AG10803 (cell line): ENCODE results near the gene IQGAP3.

Experiments
- DNase-seq: peaks from one replicate; pipeline ENCODE4 v3.0.0; 2010; ENCODE audit warnings: low read depth
- H3K4me3 ChIP-seq: 2 replicates; pipeline ENCODE4 v1.5.1; 2011; ENCODE audit warnings: mild to moderate bottlenecking, low read length, control low read depth
- TF ChIP-seq, protein P1 (sequence below): conservative IDR thresholded peaks from 2 replicates; pipeline ENCODE4 v1.5.1; 2011; ENCODE audit warnings: mild to moderate bottlenecking, low read length, control low read depth, inconsistent platforms

Gene IQGAP3

DNA sequence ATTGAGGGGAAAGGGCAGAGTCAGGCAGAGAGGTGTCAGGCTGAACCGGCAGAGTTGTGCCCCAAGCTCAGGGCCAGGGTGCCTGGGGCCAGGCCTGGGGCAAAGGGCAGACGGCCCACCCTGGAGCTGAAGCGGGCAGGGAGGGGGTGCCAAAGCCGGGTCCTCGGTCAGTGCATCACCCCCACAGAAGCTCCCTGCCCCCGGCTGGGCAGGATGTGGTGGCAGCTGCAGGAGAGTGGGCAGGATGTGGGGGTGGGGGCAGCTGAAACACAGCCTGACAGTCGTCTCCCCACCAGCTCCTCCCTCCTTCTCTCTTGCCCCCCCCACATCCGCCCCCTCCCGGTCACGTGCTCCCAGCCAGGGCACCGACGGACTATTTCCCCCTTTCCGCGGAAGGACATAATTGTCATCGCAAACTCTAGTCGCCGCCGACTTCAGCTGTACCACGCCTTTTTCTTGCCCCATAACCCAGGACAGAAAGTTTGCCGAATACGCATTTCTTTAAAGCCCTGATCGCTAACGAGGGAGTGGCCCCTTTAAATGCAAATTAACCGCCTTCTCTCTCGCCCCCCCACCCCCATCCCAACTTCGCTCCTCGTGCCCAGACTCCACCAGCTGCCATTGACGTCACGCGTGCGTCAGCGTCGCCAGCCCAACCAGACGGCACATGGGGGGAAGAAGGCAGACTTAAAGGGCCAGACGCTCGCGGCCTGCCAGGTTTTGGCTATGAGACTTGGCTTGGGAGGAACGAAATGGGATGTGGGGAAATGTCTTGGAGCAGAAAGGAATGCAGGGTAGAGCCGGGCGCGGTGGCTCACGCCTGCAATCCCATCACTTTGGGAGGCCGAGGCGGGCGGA, 67.3 kb downstream of the IQGAP3 start:
- TF ChIP-seq, protein P1, sequence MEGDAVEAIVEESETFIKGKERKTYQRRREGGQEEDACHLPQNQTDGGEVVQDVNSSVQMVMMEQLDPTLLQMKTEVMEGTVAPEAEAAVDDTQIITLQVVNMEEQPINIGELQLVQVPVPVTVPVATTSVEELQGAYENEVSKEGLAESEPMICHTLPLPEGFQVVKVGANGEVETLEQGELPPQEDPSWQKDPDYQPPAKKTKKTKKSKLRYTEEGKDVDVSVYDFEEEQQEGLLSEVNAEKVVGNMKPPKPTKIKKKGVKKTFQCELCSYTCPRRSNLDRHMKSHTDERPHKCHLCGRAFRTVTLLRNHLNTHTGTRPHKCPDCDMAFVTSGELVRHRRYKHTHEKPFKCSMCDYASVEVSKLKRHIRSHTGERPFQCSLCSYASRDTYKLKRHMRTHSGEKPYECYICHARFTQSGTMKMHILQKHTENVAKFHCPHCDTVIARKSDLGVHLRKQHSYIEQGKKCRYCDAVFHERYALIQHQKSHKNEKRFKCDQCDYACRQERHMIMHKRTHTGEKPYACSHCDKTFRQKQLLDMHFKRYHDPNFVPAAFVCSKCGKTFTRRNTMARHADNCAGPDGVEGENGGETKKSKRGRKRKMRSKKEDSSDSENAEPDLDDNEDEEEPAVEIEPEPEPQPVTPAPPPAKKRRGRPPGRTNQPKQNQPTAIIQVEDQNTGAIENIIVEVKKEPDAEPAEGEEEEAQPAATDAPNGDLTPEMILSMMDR, result no peak
- peak overlapping the region; percentile 57 for H3K4me3 ChIP-seq
- DNase-seq, result peak; percentile 100

DNA sequence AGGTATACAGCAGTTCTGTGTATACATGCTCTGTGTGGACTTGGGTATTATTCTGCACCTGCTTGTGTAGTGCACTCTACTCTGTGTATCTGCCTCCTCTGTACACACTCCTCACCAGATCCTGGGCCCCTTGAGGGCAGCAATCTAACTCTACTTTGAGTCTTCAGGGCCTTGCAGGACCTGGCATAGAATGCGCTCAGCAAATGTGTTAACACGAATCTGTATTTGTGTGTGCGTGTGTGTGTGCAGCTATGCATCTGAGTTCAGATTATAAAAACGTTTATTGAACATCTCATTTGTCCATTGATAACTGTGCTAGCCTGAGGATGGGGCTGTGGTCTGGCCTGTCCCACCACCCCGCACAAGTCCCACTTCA, 67.9 kb downstream of the IQGAP3 start:
- TF ChIP-seq, protein P1, result no peak
- DNase-seq, result no peak
- H3K4me3 ChIP-seq, result peak overlapping the region; percentile 50

DNA sequence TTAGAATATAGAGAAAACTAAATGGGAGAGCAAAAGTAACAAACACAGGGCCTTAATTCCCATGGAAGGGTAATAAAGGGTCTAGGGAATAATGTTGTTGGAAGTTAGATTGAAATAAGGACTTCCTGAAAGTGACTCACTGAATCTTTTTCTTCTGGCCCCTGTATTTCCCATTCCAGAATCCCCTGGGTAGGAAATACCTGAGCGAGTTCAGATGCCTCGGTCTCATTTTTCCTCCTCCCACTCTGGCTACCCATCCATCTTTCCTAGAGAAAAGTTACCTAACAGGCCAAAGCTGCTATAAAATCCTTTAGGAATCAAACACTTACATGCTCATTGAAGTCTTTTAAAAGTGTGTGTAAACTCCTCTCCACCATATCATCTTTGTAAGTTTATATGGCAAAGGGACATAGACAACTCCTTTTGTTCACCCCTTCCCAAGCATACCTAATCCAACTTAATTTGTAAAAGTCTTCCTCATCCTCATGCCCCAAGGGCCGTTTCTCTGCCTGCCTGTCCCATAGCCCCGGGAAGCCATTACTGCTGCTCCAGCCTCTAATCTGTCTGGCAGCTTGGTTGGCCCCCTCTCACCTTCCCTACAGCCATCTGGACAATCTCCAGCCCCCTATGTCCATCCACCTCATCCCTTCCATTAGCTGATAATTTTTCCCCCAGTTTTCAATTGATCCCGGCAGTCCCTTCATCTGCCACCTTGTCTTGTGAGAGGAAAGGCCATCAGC, 68.5 kb downstream of the IQGAP3 start:
- TF ChIP-seq, protein P1, result no peak
- H3K4me3 ChIP-seq, result peak overlapping the region; percentile 37
- DNase-seq, result no peak

DNA sequence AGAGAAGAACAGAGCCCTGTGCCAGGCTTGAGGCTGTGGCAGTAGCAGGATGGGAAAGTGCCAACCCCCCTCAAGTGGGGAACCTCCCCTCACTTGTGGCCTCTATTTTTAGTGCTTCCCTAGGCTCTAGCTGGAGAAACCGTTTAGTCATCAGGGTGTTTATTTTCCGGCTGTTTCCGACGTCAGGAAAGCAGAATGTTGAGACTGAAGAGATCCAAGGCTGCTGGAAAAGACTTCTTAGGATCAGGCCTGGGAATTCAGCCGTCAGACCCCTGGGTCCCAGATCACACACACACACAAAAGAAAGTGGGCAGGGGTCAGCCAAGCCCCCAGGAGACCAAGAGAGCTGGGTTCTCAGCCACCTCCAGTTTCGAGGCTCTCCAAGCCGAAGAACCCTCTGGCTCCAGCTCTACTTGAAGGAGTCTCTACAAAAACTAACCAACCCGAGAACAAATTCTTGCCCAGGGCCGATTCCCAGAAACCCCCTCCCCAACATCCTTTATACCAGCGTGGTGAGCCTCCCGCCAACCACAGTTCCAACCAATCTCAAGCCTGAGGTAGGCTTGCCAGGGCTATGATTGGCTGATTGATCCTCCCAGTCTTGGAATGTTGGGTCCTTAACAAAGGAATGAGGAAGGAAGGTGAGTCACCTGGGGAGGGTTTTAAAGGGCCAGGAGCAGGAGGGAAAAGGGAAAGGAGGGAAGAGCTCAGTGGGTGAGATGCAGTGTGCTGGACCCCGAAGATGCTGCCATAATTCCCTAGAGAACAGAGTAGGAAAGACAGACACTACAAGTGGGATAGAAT, 69.3 kb downstream of the IQGAP3 start:
- TF ChIP-seq, protein P1, result no peak
- DNase-seq, result peak; percentile 95
- peak overlapping the region; percentile 37 for H3K4me3 ChIP-seq

DNA sequence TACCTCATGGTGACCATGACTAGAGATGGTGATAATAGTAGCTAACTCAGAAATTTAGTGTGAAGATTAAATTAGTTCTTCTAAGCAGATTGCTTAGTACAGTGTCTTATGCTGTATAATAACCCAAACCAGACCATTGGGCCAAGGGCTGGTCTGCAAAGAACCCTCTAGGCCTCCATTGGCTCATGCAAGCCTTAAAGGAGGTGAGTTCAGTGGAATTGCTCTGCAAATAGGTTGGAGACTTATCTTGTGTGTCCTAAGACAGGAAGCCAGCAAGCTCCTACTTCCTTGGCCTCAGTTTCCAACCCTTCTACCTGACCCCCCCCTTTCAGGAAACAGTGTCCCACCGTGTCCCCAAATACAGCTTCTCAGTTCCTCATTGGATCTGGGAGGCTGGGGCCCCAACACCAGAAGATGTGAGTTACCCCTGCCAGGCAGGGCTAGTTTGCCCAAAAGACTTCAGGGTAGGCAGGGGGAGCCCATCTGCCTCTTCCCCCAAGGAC, 69.9 kb downstream of the IQGAP3 start:
- TF ChIP-seq, protein P1, result no peak
- H3K4me3 ChIP-seq, result no peak overlapping the region; the same call in 1 of the 2 replicates
- DNase-seq, result no peak

DNA sequence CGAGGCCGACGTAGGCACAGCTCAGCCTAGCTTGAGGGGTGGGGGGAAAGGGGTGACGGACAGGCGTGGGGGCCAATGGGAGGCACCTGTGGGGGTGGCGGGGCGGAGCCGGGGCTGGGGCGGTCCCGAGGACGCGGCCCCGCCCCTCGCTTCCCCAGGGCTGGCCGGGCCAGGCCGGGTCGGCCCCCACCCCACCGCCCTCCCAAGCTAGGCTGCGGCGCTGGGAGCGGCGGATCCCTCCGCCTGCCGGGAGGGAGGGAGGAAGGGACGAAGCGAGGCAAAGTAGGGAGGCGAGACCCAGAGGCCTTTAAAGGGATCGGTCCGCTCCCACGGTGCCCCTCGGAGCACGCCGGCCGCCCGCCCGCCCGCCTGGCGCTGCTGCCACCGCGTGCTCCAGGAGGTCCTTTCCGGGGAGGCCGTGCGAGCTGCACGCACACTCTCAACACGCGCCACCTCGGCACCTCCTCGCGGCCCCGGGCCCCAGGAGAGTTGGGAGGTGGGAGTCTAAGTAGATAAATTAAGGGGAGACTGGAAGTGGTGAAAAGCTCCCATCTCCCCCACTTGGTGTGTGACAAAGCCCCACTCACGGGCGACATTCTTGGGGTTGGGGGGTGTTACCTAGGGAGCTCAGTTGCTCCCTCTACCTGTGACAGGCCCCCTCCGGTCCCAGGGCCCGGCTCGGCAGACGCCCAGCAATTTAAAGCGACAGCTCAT, 71.4 kb downstream of the IQGAP3 start:
- DNase-seq, result peak; percentile 99
- H3K4me3 ChIP-seq, result peak overlapping the region; percentile 97
- TF ChIP-seq, protein P1, result peak; percentile 50
